ENCODE results near the gene MARCHF3.
"Not testable (repeated sequence)": the region's sequence is repeated elsewhere in the genome, so short reads cannot be mapped to it uniquely, and the experiment has no call there.

MARCHF3 gene

GRCh38 chr5:126846344-126846743 lies 184.0 kb downstream of the MARCHF3 start:
- intact Hi-C loops (cut with DNase I) = no loop called here
- no peak for DNase-seq

GRCh38 chr5:126845470-126846070 lies 184.8 kb downstream of the MARCHF3 start:
- intact Hi-C loops (cut with DNase I) = not testable (repeated sequence)
- DNase-seq = peak in 3 of 42 donors; percentile 23 to 52 (median 26)

GRCh38 chr5:126843375-126843774 lies 187.0 kb downstream of the MARCHF3 start:
- intact Hi-C loops (cut with DNase I); DNase-seq: not testable (repeated sequence)

- intact Hi-C loops (cut with DNase I) = not testable (repeated sequence)
Observed at GRCh38 chr5:126839407-126839806, 191.0 kb downstream of the MARCHF3 start.

GRCh38 chr5:126837906-126838539 lies 192.3 kb downstream of the MARCHF3 start:
- intact Hi-C loops (cut with DNase I) = no loop called here
- DNase-seq = no peak

More at GRCh38 chr5:126839407-126839806, 191.0 kb downstream of the MARCHF3 start:
- DNase-seq = not testable (repeated sequence)

GRCh38 chr5:126837242-126837641 lies 193.1 kb downstream of the MARCHF3 start:
- intact Hi-C loops (cut with DNase I) = no loop called here
- DNase-seq = no peak

- intact Hi-C loops (cut with DNase I) = no loop called here
- DNase-seq = no peak
Observed at GRCh38 chr5:126836778-126837177, 193.6 kb downstream of the MARCHF3 start.

GRCh38 chr5:126831156-126831555 lies 199.2 kb downstream of the MARCHF3 start:
- intact Hi-C loops (cut with DNase I) = no loop called here
- DNase-seq = no peak

GRCh38 chr5:126830061-126830460 lies 200.3 kb downstream of the MARCHF3 start:
- DNase-seq = no peak
- intact Hi-C loops (cut with DNase I) = no loop called here

- intact Hi-C loops (cut with DNase I) = no loop called here
- no peak for DNase-seq
Observed at GRCh38 chr5:126829098-126829497, 201.3 kb downstream of the MARCHF3 start.

- intact Hi-C loops (cut with DNase I) = no loop called here
- DNase-seq = no peak
Observed at GRCh38 chr5:126826619-126827215, 203.6 kb downstream of the MARCHF3 start.

- no peak for DNase-seq
- intact Hi-C loops (cut with DNase I) = no loop called here
Observed at GRCh38 chr5:126819253-126819652, 211.1 kb downstream of the MARCHF3 start.

- DNase-seq = no peak
- intact Hi-C loops (cut with DNase I) = no loop called here
Observed at GRCh38 chr5:126818736-126819135, 211.6 kb downstream of the MARCHF3 start.
